IMR-90 (cell line): ENCODE data around the gene DHX15. TPM values are rescaled to one million over a fixed set of nuclear protein-coding genes. Genes with fewer than 3 reads are reported as not detected.

Source experiments
- ATAC-seq: fragments of 200-7000 bp; cut with Tn5 transposase; 2 replicates; pipeline ENCODE4 v1.9.1; 2020; ENCODE audit warnings: low read depth, mild to moderate bottlenecking, moderate library complexity
- BruUV-seq: library from RNA; stranded (reverse); fragments of 400-500 nt; replicated peaks from 2 replicates; lab custom pipeline; 2021; lab: Mats Ljungman, UMichigan
- CTCF ChIA-PET: fragments of 300-600 bp; formaldehyde crosslinking; extraction: SDS; loops from one replicate; lab custom pipeline; 2021; ENCODE audit warnings: antibody characterized with exemption; lab: Yijun Ruan, JAX
- POLR2A ChIA-PET: fragments of 300-600 bp; sonication (Branson Sonifier 250); formaldehyde crosslinking; loops from one replicate; lab custom pipeline; 2022; ENCODE audit warnings: antibody characterized with exemption; ENCODE audit not compliant: unreplicated experiment; lab: Charles Lee
- DNase-seq: peaks from one replicate; pipeline ENCODE4 v3.0.0; 2013
- H2AFZ ChIP-seq: replicated peaks from 2 replicates; pipeline ENCODE3; 2013; ENCODE audit warnings: low read length, mild to moderate bottlenecking; ENCODE audit not compliant: poor library complexity
- H2AK5ac ChIP-seq: 2 replicates; pipeline ENCODE4 v1.6.1; 2013; ENCODE audit warnings: low read depth, low read length, inconsistent platforms
- H2AK9ac ChIP-seq: replicated peaks from 2 replicates; pipeline ENCODE3; 2013; ENCODE audit warnings: mild to moderate bottlenecking, low read depth, low read length, moderate library complexity; ENCODE audit not compliant: poor library complexity
- H2BK120ac ChIP-seq: 2 replicates; pipeline ENCODE4 v1.6.1; 2013; ENCODE audit warnings: low read depth, low read length, inconsistent platforms
- H2BK15ac ChIP-seq: 3 replicates; pipeline ENCODE4 v1.6.1; 2013; ENCODE audit warnings: low read depth, low read length, inconsistent platforms
- H2BK20ac ChIP-seq: 2 replicates; pipeline ENCODE4 v1.6.1; 2013; ENCODE audit warnings: low read depth, mild to moderate bottlenecking, inconsistent platforms, low read length, moderate library complexity
- H2BK5ac ChIP-seq: 2 replicates; pipeline ENCODE4 v1.6.1; 2013; ENCODE audit warnings: mild to moderate bottlenecking, low read depth, low read length, inconsistent platforms; ENCODE audit not compliant: poor library complexity, severe bottlenecking
- H3K14ac ChIP-seq: replicated peaks from 2 replicates; pipeline ENCODE4 v1.6.1; 2013; ENCODE audit warnings: low read depth, low read length, inconsistent platforms
- H3K18ac ChIP-seq: 2 replicates; pipeline ENCODE4 v1.6.1; 2013; ENCODE audit warnings: low read depth, low read length, control low read depth
- H3K23ac ChIP-seq: 2 replicates; pipeline ENCODE4 v1.6.1; 2013; ENCODE audit warnings: low read depth, low read length, inconsistent platforms
- H3K27ac ChIP-seq: 2 replicates; pipeline ENCODE4 v1.5.1; 2013; ENCODE audit warnings: mild to moderate bottlenecking, control low read depth, low read length; ENCODE audit not compliant: insufficient read depth
- H3K27me3 ChIP-seq: 2 replicates; pipeline ENCODE4 v1.6.1; 2013; ENCODE audit warnings: low read length; ENCODE audit not compliant: control insufficient read depth, insufficient read depth
- H3K36me3 ChIP-seq: 2 replicates; pipeline ENCODE4 v1.6.1; 2013; ENCODE audit warnings: low read length, mixed read lengths; ENCODE audit not compliant: control insufficient read depth, insufficient read depth
- H3K4ac ChIP-seq: 2 replicates; pipeline ENCODE4 v1.6.1; 2013; ENCODE audit warnings: low read depth, low read length, inconsistent platforms
- H3K4me1 ChIP-seq: 2 replicates; pipeline ENCODE4 v1.6.1; 2013; ENCODE audit warnings: low read length, mixed read lengths; ENCODE audit not compliant: control insufficient read depth, insufficient read depth
- H3K4me2 ChIP-seq: 2 replicates; pipeline ENCODE4 v1.6.1; 2013; ENCODE audit warnings: low read depth, mild to moderate bottlenecking, control low read depth, low read length, moderate library complexity
- H3K4me3 ChIP-seq: 2 replicates; pipeline ENCODE4 v1.5.1; 2013; ENCODE audit warnings: low read depth, mild to moderate bottlenecking, control low read depth, low read length, moderate library complexity; ENCODE audit not compliant: insufficient read depth
- H3K56ac ChIP-seq: 2 replicates; pipeline ENCODE4 v1.6.1; 2013; ENCODE audit warnings: low read length, inconsistent platforms; ENCODE audit not compliant: insufficient read depth; ENCODE audit errors: extremely low read depth
- H3K79me1 ChIP-seq, 2 experiments: 2 replicates each; pipeline ENCODE4 v1.6.1; 2013; ENCODE audit warnings: low read length in 2 of 2, inconsistent platforms in 1 of 2, low read depth in 1 of 2
- H3K9ac ChIP-seq: 2 replicates; pipeline ENCODE4 v1.6.1; 2013; ENCODE audit warnings: low read depth, low read length, control low read depth
- H3K9me1 ChIP-seq: 2 replicates; pipeline ENCODE4 v1.6.1; 2013; ENCODE audit warnings: low read length, inconsistent platforms; ENCODE audit not compliant: insufficient read depth
- H3K9me3 ChIP-seq: 2 replicates; pipeline ENCODE4 v1.6.1; 2013; ENCODE audit warnings: low read length; ENCODE audit not compliant: control insufficient read depth, insufficient read depth
- H4K20me1 ChIP-seq: 2 replicates; pipeline ENCODE4 v1.6.1; 2013; ENCODE audit warnings: low read length, inconsistent platforms; ENCODE audit not compliant: insufficient read depth
- H4K5ac ChIP-seq: 2 replicates; pipeline ENCODE4 v1.6.1; 2013; ENCODE audit warnings: mild to moderate bottlenecking, low read depth, low read length, control low read depth
- H4K8ac ChIP-seq, 2 experiments: 2 replicates each; pipeline ENCODE4 v1.6.1; 2013; ENCODE audit warnings: low read depth in 2 of 2, low read length in 2 of 2, control low read depth in 1 of 2, inconsistent platforms in 1 of 2
- H4K91ac ChIP-seq: 2 replicates; pipeline ENCODE4 v1.6.1; 2013; ENCODE audit warnings: low read depth, low read length, inconsistent platforms; ENCODE audit not compliant: insufficient read depth
- CHD1 ChIP-seq: IDR thresholded peaks from 2 replicates; pipeline ENCODE4 v1.6.1; 2012; ENCODE audit warnings: low read depth, low read length, improper control_type of control experiment
- ELK1 ChIP-seq: fragments of 150-350 bp; IDR thresholded peaks from 2 replicates; pipeline ENCODE4 v1.6.1; 2016; ENCODE audit warnings: low read depth, mild to moderate bottlenecking, low read length, moderate library complexity, borderline replicate concordance
- MAFK ChIP-seq: IDR thresholded peaks from 2 replicates; pipeline ENCODE4 v1.6.1; 2012; ENCODE audit warnings: low read depth, low read length, improper control_type of control experiment
- RCOR1 ChIP-seq: IDR thresholded peaks from 2 replicates; pipeline ENCODE4 v1.6.1; 2012; ENCODE audit warnings: mild to moderate bottlenecking, low read length, improper control_type of control experiment; ENCODE audit not compliant: insufficient replicate concordance
- WGBS, 2 experiments: methylation state at CpG; one replicate each; pipeline versions ENCODE4 v1.1.5 to v1.1.7; 2013; ENCODE audit warnings: missing lambda C conversion rate in 2 of 2; ENCODE audit not compliant: insufficient read length in 1 of 2; ENCODE audit errors: extremely low coverage in 2 of 2; 5-methylcytosine and 5-hydroxymethylcytosine counted together
- dilution Hi-C: fragments of 300-500 bp; cut with HindIII; formaldehyde crosslinking; loops from one replicate; pipeline ENCODE4 v1.14.3; 2018; ENCODE audit warnings: low sequenced_read_pairs; ENCODE audit not compliant: unreplicated experiment
- in situ Hi-C: fragments of 300-500 bp; cut with MboI; formaldehyde crosslinking; loops from 3 replicates; pipeline ENCODE4 v1.14.3; 2019; ENCODE audit warnings: low sequenced_read_pairs, inconsistent platforms, mixed read lengths
- intact Hi-C: fragments of 100-400 bp; cut with micrococcal nuclease; formaldehyde crosslinking; loops from 2 replicates; pipeline ENCODE4 v1.10.0; 2022
- polyA plus RNA-seq, 3 experiments: library from polyadenylated mRNA; depleted of rRNA; stranded (reverse); fragments of >200 nt; gene quantifications; 2 replicates each; pipeline ENCODE4 v1.2.3, GENCODE V29; 2012; ENCODE audit warnings: low replicate concordance in 1 of 3
- total RNA-seq: library from RNA; depleted of rRNA; stranded (reverse); fragments of >200 nt; gene quantifications from 2 replicates; pipeline ENCODE4 v1.2.3, GENCODE V29; 2012

The DHX15 gene
- total and polyA plus RNA-seq, 2 of the 4 experiments (the other 2 are of a cell fraction) = 97.9 to 172 TPM

GRCh38 chr4:24495388-24495787 is 89.0 kb downstream of the DHX15 start:
- Histone ChIP-seq H2AK5ac (no peak overlapping the region), H4K8ac (no peak overlapping the region), H3K23ac (no peak overlapping the region), H3K9me3 (peaks cover 5% of the 10 kb centered on the region), H3K9ac (no peak overlapping the region), H3K18ac (no peak overlapping the region), H2BK120ac (no peak overlapping the region), H2BK15ac (no peak overlapping the region), H3K56ac (no peak overlapping the region), H2AFZ (no peak overlapping the region), H2AK9ac (no peak overlapping the region), H2BK20ac (no peak overlapping the region), H3K79me1 (no peaks in the 10 kb centered on the region), H3K27ac (no peak overlapping the region), H3K27me3 (peaks cover 6% of the 10 kb centered on the region), H3K4ac (no peak overlapping the region), H3K4me2 (no peak overlapping the region), H3K4me3 (no peak overlapping the region), H4K20me1 (no peaks in the 10 kb centered on the region), H4K5ac (no peak overlapping the region), H3K36me3 (no peaks in the 10 kb centered on the region), H3K4me1 (no peaks in the 10 kb centered on the region), H4K91ac (no peak overlapping the region), H3K9me1 (no peaks in the 10 kb centered on the region), H3K14ac (no peak overlapping the region), H2BK5ac (no peak overlapping the region)
- BruUV-seq = no TSS peak
- in situ Hi-C loops (loop anchor here (25.0 kb wide), 1 partner anchor 192 kb away; no protein-coding TSS in a partner anchor), intact Hi-C loops (no loop called here), dilution Hi-C loops (no loop called here)
- no peak for ATAC-seq
- ChIA-PET CTCF (interaction anchor here (1.4 kb wide), 1 partner anchor 484 kb away, joined by 5 read pairs; no protein-coding TSS in a partner anchor), POLR2A (no interaction called here)
- TF ChIP-seq RCOR1 = no peak
- no peak for TF ChIP-seq ELK1
- no peak for TF ChIP-seq MAFK
- no peak for TF ChIP-seq CHD1
- DNase-seq = no peak
- no CpG with 5 or more reads among the region's 1 CpG for WGBS, 2 experiments
